GM12891 (cell line): ENCODE measurements around the gene SP6.

ENCODE experiments used
- DNase-seq: peaks from one replicate; pipeline ENCODE4 v3.0.0; 2011; ENCODE audit warnings: low spot score; ENCODE audit not compliant: insufficient read length
- FAIRE-seq: peaks from 2 replicates; lab custom pipeline; 2011; peaks lifted over from hg19 to GRCh38; lab: Jason Lieb, UNC
- PAX5 ChIP-seq: IDR thresholded peaks from 2 replicates; pipeline ENCODE4 v1.6.1; 2011; ENCODE audit warnings: low read length, moderate library complexity, mild to moderate bottlenecking; ENCODE audit not compliant: insufficient read depth, severe bottlenecking
- POLR2A ChIP-seq: IDR thresholded peaks from 2 replicates; pipeline ENCODE4 v1.6.1; 2011; ENCODE audit warnings: low read depth, low read length, control low read depth
- POLR2AphosphoS5 ChIP-seq: IDR thresholded peaks from 2 replicates; pipeline ENCODE4 v1.6.1; 2011; ENCODE audit warnings: low read depth, low read length, control low read depth
- POU2F2 ChIP-seq: IDR thresholded peaks from 2 replicates; pipeline ENCODE4 v1.6.1; 2011; ENCODE audit warnings: low read depth, mild to moderate bottlenecking, control low read depth, low read length, moderate library complexity
- SPI1 ChIP-seq: IDR thresholded peaks from 2 replicates; pipeline ENCODE4 v1.6.1; 2011; ENCODE audit warnings: low read depth, low read length, control low read depth
- TAF1 ChIP-seq: IDR thresholded peaks from 2 replicates; pipeline ENCODE4 v1.6.1; 2011; ENCODE audit warnings: low read depth, low read length, control low read depth

The SP6 gene

DNA sequence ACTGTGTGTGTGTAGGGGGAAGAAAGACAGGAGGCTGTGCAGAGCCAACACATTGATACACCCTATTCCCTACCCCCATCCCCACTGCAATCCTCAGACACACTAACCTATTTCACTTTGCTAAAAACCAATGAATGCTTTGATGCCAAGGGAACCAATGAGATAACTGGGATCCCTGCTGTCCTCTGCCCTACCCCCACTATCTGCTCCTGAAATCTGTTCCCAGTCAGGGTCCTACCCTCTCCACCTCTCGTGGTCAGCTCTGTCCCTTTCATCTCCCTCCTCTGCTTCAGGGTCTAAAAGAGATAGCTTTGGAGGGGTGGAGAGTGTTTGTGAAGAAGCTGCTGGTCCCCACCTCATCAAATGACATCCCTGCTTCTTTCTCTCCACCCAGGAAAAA is 19.1 kb upstream of the SP6 start:
- DNase-seq, result no peak
- TF ChIP-seq PAX5, result no peak
- TF ChIP-seq SPI1, result no peak
- no peak for TF ChIP-seq TAF1
- TF ChIP-seq POLR2A, result no peak
- no peak for FAIRE-seq

DNA sequence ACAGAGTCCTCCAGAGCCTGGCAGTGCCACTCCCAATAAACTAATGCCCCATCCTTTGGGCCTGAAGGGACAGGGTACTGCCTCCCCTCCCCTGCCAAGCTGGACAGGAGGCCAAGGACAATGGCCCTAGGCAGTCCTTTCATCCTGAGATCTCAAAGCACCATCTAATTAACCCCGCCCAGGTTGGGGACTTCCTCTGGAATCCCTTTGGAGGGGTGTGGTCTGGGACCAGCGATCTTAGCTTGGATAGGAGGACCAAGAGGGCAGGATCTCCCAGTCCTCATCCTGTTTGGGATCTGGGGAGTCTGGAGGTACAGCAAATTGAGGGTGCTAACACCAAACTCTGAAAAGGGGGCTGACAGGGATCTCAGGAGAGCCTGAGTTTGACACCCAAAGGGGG is 18.2 kb upstream of the SP6 start:
- DNase-seq (no peak), FAIRE-seq (no peak)
- TF ChIP-seq PAX5, result no peak
- no peak for TF ChIP-seq TAF1
- no peak for TF ChIP-seq POLR2AphosphoS5
- TF ChIP-seq POU2F2, result no peak
- no peak for TF ChIP-seq POLR2A
- TF ChIP-seq SPI1, result no peak

DNA sequence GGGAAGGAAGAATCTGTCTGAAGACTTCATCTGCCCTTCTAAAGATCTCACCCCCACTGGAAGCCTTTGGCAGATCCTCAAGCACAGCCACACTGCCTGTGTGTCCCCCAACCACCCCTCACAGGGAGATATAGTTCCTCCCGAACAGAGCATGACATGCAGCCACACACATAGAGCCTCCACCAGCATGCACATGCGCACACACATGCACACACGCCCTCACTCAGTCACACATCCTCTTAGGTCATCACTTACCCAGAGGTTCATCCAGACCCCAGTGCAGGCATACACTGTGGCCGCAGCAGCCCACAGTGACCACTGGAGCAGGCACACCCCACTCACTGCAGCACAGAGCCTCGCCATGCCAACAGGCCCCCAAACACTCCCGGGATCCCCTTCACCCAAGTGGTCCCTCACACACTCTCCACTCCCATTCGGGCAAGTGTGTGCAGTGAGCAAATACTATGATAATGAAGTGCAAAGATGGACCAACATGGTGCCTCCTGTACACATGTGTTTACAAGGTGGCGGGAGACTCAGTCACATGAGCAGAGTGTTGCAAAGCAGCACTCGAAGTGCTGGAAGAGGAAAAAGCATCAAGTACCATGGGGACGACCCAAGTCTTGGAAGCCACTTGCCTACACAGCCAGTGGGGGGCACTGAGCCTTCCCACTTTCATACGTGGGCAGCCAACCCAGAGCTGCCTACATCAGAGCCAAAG is 17.0 kb upstream of the SP6 start:
- TF ChIP-seq POLR2A (no peak), SPI1 (no peak), POLR2AphosphoS5 (no peak), POU2F2 (no peak), TAF1 (no peak), PAX5 (no peak)
- FAIRE-seq (no peak), DNase-seq (no peak)

DNA sequence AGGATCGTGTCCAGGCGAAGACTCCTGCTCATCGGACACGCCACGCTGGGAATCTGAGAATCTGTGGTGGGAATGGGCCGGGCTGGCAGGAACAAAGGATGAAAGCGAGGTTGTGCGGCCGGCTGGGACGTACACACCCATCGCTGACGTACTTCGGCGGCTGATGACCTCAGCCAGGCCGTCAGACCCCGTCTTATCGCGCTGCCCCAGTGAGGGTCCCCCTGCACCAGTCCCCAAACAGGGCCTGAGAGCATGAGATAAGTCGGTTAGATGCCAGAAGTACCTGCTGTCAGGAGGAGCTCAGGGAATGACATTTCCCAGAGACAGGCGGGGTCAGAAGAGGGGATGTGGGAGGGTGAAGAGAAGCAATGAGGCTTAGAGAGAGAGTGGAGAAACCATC is 16.0 kb upstream of the SP6 start:
- TF ChIP-seq TAF1, result no peak
- TF ChIP-seq POLR2AphosphoS5, result no peak
- TF ChIP-seq POLR2A, result no peak
- TF ChIP-seq POU2F2, result no peak
- no peak for TF ChIP-seq SPI1
- FAIRE-seq (no peak), DNase-seq (no peak)

DNA sequence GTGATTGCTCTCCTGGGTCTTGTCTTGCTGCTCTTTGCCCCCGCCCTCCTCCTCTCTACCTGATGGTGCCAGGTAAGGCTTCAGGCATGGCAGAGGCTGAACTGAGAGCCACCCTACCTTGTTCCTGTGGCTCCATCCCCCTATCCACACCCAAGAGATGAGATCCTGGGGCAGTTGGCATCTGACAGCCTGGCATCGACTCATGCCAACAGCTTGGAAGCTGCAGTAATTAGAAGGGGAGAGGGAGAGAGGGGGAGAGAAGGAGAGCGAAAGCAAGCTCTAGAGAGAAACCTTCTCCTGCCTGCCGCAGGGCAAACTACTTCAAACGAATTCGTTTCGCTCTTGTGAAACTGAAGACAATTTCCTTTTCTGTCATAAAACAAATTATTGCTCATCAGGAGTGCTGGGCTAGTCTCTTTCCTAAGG is 13.8 kb upstream of the SP6 start:
- TF ChIP-seq TAF1 (no peak), POU2F2 (no peak), POLR2A (no peak), POLR2AphosphoS5 (no peak), PAX5 (no peak), SPI1 (no peak)
- FAIRE-seq (no peak), DNase-seq (no peak)

DNA sequence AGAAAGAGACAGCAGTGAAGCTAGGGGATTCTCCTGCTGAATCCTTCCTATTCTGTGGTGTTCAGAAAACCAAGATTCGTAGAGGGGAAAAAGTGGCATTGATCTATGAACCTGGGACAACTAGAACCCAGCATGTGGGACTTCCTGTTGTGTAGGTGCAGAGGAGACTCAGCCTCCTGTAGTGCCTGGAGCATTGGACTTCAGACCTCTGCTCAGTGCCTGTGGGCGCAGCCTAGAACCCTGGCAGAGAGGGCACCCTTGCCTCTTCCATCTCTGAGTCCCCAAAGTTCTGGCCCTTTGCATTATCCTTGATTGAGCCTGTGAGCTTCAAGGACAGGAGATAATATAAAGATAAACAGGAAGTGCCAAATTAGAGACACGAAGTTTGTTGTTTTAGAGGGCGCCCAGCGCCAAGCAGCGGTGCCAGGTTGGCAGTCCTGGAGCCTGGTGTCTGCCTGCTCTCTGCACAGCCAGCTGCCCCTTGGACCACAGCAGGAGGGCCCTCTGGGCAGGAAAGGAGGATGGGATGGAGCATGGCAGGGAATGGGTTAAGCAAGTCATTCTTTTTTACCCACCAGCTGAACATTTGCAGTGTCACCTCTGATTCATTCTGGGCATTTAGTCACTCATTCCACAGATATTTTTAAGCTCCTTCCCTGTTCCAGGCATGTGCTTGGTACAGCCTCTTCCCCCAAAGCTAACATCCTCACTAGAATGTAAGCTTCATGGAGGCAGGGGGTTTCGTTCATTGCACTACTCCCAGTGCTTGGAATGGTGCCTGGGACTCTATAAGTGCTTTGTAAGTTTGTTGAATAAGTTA is 11.9 kb upstream of the SP6 start:
- TF ChIP-seq SPI1, result peak; percentile 9; the same call in 1 of the 2 replicates
- TF ChIP-seq POU2F2, result no peak
- FAIRE-seq (no peak), DNase-seq (no peak)

DNA sequence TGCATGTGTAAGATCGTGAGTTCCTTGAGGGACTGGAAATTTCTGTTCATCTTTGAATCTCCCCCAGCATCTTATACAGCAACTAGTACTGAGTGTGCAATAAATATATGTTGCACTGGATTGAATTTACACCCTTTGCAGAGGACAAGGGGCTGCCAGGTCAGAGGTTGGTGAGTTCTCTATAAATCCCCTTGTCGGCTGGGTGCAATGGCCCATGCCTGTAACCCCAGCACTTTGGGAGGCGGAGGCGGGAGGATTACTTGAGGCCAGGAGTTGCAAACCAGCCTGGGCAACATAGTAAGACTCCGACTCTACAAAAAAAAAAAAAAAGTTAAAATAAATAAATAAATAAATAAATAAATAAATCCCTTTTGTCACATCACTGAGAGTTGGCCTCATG is 9.4 kb upstream of the SP6 start:
- FAIRE-seq (no peak), DNase-seq (no peak)
- no peak for TF ChIP-seq POLR2AphosphoS5
- no peak for TF ChIP-seq TAF1
- TF ChIP-seq PAX5, result no peak
- no peak for TF ChIP-seq POU2F2
- TF ChIP-seq SPI1, result no peak
- TF ChIP-seq POLR2A, result no peak

DNA sequence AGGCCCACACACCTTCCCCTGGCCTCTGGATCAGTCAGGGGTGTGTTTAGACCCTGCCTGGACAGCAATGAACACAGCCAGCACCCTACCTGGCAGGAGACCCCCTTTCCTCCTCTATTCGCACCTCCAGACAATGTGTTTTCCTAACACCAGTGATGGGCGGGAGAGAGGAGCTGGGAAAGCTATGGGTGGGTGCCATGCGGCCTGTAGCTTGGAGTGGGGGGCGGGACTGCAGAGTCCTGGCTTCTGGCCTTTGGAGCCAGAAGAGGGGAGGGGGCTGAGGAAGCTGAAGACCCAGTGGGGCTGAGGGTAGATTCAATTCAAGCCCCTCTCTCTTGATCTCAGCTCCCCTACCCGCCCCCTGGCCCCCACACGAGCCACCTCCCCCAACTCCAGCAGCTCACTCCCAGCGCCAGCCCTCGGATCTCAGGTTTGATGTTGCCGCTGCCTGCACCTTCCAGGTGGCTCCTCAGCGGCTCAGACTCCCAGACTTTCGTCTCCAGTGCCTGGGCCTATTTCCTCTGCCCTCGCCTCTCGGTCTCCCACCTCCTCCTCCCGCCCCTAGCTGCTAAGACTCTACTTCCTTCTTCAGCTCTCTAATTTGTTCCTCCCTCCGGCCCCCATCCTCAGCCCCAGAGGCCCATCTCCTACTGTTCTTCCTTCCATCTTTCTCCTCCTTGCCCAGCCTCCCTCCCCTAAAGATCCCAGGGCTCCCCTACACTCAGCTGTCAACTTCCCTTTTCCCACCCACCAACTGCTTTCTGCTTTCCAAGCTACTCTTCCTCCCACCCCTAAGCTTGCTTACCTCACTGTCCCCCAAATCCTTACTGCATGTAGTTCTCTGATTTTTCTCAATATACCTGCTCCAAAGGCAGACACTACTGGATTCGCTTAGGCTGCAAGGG is 6.8 kb upstream of the SP6 start:
- TF ChIP-seq POLR2AphosphoS5 (no peak), TAF1 (no peak), POLR2A (no peak), PAX5 (no peak), SPI1 (no peak), POU2F2 (no peak)
- FAIRE-seq, result no peak
- no peak for DNase-seq

DNA sequence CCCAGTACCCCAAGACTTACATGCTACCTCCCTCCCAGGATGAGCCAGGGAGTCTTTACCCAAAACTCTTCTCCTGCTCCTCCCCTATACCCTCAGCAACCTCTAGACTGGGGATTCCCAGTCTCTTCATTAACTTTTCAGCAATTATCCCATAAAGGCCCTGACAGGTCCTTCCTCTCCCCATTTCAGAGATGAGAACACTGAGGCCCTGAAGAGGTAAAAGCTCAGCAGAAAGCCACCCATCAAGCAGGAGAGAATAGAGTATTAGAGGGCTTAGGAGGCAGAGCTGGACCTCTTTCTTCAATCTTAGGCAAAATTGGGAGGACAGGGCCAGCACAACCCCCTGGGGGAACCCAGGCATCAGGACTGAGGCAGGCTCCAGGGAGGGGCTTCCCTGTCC is 5.9 kb upstream of the SP6 start:
- DNase-seq (no peak), FAIRE-seq (no peak)
- TF ChIP-seq PAX5 (no peak), POLR2A (no peak), POU2F2 (no peak), SPI1 (no peak), POLR2AphosphoS5 (no peak), TAF1 (no peak)
